Stimulated activated naive CD8-positive, alpha-beta T cell treated with anti-CD3 and anti-CD28 coated beads, Interleukin-15, Interleukin-2, amounts not matched to agents 100 U/mL and 50 U/mL, for 24 hours (primary cell): Measurements from ENCODE around the gene COMT.

Experiments
- ATAC-seq: fragments of 150-1000 bp; cut with Tn5 transposase; one replicate; pipeline ENCODE4 v1.10.0; 2021
- DNase-seq: peaks from one replicate; pipeline ENCODE4 v3.0.0; 2021

COMT gene

GRCh38 chr22:19995611-19996339 is 54.2 kb downstream of the COMT start:
- no peak for ATAC-seq

GRCh38 chr22:19996694-19997384 is 55.3 kb downstream of the COMT start:
- ATAC-seq (no peak), DNase-seq (no peak)

More at GRCh38 chr22:19995611-19996339, 54.2 kb downstream of the COMT start:
- DNase-seq = no peak

- DNase-seq = no peak
- no peak for ATAC-seq
Observed at GRCh38 chr22:19997561-19998231, 56.1 kb downstream of the COMT start.

DNA sequence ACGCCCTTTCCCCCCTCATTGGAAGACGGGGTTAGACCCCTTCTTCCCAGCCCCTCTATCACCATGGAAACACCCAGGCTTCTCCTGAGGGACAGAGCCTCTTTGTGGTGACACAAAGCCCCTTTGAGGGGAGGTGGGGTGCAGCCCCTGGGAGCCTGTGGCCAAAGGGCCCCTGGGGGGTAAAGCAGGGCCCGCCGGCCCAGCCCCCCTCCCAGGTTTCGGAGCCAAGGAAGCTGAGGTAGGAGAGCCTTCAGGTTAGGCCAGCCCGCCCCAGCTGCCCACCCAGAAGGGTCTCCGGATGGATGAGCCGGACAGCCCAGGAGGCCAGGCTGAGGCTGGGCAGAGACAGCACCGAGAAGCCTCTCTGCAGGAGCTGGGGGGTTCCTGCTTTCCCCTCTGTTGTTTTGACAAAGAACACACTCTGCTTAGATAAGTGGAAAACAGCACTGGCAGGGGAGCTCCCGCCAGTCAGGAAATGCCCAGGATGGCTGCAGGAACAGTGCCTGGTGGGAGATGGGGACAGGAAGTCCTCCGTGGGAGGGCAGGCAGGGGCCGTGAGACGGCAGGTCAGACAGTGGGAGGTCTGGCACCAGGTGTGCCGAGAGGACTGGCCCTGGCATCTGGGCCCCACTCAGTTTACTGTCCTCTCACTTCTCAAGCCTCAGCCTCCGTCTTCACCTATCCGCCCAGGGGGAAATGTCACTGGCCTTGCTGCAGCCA is 56.8 kb downstream of the COMT start:
- DNase-seq (no peak), ATAC-seq (no peak)

- ATAC-seq = no peak
- no peak for DNase-seq
Observed at GRCh38 chr22:19998991-19999820, 57.6 kb downstream of the COMT start.

DNA sequence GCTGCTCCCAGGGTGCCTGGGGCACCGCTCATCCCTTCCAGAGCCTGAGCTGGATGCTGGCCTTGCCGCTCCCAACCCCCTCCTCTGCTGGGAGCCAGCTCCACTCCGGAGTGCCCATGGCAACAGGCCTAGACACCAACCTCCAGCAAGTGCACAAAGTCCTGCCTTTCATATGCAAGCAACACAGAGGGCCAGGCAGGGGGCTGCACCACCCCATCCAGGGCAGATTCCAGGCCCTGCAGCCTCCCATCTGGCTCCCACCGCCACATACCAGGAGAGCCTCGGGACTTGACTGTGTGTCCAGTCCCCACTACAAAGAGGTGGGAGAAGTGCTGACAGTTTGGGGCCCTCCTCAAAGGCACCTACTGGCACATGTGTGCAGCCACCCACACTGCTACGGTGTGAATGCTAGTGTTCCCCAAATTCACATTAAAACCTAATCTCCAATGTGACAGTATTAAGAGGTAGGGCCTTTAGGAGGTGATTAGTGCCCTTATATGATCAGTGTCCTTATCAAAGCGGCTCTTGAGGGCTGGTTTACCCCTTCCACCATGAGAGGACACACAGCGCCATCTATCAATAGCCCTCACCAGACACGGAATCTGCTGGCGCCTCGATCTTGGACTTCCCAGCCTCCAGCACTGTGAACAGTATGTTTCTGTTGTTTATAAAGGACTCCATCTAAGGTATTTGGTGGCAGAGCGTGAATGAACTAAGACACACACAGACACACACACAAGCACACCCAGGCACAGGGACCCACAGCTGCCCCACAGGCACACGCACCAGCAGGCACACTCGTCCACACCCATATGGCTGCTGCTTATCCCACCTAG is 58.9 kb downstream of the COMT start:
- ATAC-seq (no peak), DNase-seq (no peak)

DNA sequence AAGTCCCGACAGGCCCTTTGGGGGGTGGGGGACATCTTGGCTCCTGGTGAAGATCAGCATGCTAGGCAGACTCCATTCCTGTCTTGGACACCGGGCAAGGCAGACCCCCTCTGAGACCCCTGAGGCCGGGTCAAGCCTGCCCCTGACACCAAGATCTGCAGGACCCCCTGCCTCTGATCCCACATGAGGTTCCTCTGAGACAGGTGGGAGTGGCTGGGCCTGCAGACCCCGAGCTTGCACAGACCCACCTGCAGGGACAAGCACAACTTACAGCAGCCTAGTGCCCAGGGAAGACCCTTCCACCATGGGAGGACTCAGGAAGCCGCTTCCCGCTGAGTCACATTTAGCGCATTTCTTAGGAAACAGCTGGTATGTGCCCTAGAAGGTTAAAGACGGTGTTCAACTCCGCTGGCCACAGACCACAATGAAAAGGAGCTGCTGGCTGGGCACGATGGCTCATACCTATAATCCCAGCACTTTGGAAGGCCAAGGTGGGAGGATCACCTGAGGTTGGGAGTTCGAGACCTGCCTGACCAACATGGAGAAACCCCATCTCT is 59.6 kb downstream of the COMT start:
- DNase-seq (no peak), ATAC-seq (no peak)

DNA sequence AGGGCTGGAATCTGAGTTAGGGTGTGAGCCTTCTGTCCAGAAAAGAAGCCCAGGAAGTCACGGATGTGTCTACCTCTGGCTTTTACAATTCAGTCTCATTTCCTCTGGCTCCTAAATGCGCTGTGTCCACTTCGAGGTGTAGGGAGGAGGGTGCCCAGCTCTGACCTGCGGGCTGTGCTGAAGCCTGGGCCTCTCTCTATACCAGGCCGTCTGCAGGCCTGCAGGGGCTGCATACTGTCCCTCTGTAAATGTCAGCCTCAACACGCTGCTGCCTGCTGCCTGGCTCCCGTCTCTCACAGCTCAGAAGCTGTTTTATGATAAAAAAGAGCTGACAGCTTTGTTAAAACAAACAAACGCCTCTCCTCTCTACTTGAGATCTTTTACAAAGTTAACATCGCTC is 60.6 kb downstream of the COMT start:
- ATAC-seq (no peak), DNase-seq (no peak)

- no peak for ATAC-seq
- DNase-seq = no peak
Observed at GRCh38 chr22:20002636-20003035, 61.1 kb downstream of the COMT start.

DNA sequence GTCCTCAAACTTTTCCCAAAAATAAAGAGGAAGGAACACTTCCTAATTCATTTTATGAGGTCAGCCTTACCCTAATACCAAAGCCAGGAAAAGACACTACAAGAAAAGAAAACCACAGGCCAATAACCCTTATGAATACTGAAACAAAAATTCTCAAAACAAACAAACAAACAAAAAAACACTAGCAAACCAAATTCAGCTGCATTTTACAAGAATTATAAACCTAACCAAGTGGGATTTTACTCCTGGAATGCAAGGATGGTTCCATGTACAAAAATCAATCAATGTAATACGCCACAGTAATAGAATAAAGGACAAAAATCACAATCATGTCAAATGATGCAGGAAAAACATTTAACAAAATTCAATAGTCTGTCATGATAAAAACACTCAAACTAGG is 61.7 kb downstream of the COMT start:
- no peak for DNase-seq
- no peak for ATAC-seq

DNA sequence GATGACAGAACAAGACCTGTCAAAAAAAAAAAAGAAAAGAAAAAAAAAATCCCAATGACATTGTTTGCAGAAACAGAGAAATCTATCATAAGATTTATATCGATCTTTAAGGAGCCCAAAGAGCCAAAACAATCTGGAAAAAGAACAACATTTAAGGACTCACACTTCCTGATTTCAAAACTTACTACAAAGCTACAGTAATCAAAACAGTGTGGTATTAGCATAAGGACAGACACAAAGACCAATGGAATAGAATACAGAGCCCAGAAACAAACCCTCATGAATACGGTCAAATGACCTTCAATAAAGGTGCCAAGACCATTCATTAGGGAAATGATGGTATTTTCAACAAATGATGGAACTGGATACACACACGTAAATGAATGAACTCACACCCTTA is 62.9 kb downstream of the COMT start:
- ATAC-seq (no peak), DNase-seq (no peak)

DNA sequence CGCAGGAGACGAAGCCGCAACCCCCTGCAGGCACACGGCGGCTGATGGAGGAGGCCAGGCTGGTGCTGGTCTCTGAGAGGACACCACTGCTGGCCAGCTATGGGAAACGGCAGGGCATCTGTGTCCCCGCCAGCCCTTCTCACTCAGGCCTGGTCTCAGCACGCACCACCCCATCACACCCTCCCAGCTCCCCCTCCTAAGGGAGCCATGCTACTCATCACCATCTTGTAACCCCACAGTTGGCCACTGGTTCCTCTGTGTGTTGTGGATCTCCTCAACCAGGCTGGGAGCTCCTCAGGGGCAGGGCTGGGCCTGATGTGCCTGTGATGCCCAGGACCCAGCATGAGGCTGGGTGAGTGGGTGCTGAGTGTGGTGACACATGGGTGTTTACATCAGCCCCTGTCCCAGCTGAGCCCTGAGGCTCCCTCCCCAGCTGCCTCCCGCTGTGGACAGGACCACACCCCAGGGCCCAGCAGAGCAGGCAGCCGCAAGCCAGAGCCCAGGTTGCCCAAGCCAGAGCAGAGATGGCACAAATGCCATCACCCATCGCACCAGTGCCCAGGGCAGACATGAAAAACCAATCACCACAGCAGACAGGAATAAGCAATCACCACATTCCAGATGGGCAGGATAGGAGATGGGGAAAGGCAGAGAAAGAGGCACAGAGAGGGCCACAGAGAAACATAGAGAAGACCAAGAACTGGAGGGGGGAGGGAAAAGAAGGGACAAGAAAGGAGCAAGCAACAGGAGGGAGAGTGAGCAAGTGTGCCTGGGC is 66.8 kb downstream of the COMT start:
- DNase-seq = no peak
- ATAC-seq = no peak

DNA sequence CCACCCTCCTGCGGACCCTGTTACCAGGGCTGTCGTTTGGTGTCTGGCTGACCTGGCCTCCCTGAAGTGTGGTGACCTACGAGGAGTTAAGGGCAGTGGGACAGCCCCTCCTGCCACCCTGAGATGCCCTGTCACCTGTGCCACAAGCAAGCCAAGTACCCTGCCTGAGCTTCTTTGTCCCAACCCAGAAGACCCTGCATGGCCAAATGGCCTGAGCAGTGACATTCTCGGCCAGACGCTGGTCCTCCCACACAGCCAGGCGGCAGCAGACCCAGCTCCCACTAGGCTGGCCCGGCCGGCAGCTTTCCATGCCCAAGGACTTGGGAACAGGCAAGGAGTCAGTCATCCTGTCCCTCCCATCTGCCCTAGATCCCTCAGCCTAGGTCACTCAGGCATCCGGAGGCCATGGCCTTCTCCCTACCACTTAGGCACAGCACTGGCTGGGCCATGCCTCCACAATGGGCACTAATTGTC is 67.5 kb downstream of the COMT start:
- ATAC-seq (no peak), DNase-seq (no peak)

DNA sequence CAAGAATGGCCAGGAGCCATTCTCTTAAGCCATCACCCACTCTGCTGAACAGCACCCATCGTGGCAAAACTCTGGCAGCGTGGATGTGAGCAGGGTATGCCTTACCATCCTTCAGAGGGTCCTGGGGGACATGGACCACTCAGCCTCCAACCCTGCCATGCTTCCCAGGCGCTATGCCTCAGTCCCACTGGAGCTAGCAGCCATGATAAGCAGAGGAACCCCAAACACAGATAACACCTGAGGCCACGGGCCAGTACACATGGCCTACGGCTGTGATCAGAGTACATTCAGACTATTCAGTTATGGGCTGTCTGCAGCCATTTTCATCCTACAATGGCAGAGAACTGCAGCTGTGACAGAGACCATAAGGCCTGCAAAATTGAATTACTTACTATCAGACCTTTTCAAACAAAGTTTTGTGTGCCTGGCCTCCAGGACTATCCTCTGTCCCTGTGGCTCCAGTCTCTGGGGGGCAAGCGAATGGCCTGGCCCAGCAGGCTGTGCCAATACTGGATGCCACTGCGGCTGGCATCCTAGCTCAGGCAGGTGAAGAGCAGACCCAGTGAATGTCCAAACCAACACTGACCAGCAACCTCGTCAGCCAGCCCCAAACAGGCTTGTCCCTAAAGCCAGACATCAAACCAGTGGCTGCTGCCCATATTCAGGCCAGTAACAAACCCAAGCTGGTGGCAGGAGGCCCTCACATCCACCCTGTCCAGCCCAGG is 68.2 kb downstream of the COMT start:
- DNase-seq (no peak), ATAC-seq (no peak)

- no peak for DNase-seq
Observed at GRCh38 chr22:20010307-20011122, 68.9 kb downstream of the COMT start.

DNA sequence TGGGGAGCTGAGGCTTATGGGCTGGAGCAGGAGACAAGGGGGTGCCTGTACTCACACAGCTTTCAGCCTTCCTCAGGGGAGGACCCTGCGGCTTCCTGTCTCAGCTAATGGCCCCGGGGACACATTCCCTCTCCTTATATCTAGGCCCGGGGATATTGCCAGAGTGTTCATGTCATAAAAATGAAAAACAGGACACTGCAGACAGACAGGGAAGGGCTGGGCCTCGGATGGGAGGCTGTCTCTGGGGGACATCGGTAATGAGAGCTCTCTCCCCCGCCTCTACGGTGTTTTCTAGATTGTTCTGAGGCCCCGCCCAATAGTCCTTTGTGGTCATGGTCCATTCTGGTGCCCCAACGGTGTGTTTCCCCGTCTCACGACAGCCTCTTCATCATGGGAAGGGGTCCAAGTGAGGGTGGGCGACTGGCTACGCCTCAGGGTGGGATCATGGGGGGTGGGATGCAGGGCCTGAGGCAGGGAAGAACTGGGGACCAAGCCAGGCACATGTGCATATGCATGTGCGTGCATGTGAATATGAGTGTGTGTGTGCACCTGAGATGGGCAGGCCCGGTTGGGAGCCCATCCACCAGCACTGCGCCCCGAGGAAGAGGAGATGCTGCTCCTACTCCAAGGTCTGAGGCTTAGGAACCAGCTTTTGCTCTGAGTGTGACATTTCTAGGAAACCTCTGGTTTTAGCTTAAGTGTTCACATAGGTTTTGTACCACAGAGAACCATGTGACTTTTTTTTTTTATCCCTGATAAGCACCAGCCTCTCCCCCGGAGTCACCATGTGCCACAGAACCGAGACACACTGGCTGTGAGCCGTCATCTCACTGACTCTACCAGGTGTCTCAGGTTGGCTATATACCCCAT is 69.8 kb downstream of the COMT start:
- ATAC-seq (no peak), DNase-seq (no peak)

More at GRCh38 chr22:20010307-20011122, 68.9 kb downstream of the COMT start:
- no peak for ATAC-seq
